ENCODE measurements around the gene MYCBPAP.

The MYCBPAP gene

DNA sequence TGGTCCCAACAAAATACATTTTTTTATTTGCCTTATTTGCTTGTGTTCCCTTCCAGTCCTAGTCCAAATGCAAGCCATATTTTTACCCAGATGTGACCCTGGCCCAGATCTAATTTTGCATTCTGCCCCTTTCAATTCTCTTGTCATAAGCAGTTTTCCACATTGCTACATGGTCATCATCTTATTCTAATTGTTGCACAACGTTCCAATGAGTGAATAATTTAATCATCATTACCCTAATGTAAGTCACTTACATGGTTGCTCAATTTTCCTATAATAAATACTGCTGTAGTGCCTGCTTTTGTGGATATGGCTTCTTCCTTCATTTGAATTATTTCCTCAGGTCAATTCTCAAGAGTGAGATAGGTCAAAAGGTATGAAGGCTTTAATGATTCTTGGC, 16.7 kb upstream of the MYCBPAP start:
- no peak for DNase-seq (ENCODE audit: low spot score)

DNA sequence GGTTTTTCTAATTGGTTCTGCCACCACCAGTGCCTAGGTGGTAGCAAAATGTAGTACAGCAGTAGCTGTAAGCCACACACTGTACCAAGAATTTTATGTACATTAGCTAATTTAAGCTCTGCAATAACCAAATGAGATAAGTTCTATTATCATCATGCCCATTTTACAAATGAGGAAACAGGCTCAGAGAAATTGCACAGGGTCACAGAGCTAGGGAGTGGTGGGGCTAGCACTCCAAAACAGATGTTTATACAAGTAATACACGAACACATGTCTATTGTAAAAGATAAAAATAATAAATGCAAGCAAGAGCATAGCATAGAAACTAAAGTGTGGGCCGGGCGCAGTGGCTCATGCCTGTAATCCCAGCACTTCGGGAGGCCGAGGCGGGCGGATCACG, 16.0 kb upstream of the MYCBPAP start:
- DNase-seq (ENCODE audit: low spot score): no peak

DNA sequence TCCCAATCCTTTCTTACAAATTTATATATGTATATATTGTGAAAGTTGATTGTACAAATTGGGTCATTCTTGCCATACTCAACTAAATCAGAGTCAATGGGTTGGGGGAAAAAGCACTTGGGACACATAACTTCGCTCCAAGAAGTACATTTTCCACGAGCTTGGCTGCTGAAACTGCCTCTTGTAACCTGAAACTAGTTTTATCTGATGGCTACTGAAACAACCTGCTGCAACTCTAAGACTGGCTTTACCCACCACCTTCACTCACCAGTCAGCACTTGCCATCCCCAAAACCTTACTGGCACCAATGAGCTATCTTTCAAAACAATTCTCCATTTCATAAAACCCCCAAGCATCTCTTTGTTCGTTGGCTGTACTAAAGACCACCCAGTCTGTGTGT, 14.5 kb upstream of the MYCBPAP start:
- no peak for DNase-seq (ENCODE audit: low spot score)

DNA sequence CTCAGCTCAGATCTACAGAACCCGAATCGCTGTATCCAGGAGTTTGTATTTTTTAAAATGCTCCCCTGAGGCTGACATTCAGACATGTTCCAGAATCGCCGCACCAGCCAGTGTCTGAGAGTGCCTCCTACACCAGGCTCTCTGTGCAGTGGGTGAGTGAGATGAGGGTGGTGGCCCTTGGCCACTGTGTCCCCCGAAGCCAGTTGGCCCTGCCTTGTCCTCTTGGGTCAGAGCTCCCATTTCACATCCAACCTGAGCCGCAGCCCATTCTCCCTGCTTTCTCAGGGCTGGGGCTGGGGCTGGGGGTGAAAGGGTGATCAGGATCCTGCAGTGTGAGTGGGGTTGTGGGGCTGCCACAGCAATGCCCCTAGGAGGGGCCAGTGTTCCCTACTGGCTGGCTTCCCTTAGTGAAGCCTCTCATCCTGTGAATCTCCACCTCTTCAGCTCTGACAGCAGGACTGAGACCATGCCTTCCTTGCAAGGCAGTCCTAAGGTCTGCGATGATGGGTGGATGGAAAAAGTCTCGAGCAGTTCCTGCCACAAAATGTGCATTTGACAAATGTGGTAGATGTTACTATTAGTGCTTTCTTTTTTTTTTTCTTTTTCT, 12.9 kb upstream of the MYCBPAP start:
- DNase-seq (ENCODE audit: low spot score): no peak

DNA sequence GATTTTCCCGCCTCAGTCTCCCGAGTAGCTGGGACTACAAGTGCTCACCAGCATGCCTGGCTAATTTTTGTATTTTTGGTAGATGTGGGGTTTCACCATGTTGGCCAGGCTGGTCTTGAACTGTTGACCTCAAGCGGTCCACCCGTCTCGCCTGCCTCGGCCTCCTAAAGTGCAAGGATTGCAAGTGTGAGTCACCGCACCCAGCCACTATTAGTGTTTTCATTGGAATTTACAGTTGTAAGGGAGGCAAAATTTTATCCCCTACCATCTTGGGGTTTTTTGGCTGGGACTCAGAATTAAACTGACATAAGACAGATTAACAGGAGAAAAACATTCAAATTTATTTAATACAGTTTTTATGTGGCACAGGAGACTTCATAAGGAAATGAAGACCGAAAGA, 12.3 kb upstream of the MYCBPAP start:
- no peak for DNase-seq (ENCODE audit: low spot score)

DNA sequence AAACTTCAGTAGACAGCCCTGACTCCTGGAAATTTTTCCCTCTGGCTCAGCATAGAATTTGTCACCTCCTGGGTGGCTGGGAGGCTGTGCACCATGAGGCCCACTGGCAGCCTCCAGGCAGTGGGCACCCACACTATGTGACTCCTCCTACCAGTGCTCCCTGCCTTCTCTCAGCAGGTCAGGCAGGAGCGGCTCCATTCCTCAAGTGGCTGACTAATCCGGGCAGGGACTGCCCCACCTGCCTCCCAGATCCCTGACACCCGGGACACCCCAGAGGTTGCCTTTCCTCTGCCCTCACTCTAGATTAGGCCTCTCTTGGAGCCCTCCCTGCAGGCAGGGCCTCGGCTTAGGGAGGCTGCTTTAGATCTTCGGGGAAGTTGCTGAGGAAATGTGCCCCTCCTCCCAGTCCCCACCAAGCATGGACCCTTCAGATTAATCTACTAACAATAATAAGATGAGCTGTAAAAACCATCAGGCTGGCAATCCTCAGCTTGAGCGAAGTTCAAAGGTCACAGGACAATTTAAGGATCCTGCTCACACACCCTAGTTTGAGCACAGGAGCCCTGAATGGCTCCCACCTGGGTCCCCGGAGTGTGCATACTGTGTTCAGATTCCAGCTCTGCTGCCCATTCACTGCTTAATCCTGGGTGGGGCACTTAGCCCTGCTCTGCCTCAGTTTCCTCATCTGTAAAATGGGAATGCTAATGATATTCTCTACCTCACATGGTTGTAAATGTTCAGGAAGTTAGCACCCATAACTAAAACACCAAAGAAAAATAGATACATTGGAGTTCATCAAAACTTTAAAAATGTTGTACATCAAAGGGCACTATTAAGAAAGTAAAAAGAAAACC, 10.0 kb upstream of the MYCBPAP start:
- DNase-seq (ENCODE audit: low spot score): no peak

DNA sequence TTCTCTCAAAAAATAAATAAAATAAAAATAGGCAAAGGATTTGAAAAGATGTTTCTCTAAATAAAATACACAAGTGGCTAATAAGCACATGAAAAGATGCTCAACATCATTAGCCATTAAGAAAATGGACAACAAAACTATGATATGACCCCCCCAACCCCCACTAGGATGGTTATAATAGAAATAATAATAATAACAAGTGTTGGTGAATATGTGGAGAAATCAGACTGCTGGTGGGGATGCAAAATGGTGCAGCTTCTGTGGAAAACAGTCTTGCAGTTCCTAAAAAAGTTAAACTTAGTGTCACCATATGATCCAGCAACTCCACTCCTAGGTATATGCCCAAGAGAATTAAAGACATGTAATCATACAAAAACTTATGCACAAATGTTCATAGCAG, 9.0 kb upstream of the MYCBPAP start:
- no peak for DNase-seq (ENCODE audit: low spot score)

DNA sequence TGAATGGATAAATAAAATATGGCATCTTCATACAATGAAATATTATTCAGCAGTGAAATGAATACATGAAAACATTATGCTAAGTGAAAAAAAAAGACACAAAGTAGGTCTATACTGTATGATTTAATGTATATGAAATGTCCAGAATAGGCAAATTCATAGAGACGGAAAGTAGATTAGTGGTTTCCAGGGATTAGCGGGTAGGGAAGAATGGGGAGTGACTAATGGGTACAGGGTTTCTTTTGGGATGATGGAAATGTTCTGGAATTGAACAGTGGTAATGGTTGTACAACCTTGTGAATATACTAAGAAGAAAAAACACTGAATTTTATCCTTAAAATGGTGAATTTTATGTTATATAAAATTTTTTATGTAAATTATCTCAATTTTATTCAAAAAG, 8.5 kb upstream of the MYCBPAP start:
- no peak for DNase-seq (ENCODE audit: low spot score)

DNA sequence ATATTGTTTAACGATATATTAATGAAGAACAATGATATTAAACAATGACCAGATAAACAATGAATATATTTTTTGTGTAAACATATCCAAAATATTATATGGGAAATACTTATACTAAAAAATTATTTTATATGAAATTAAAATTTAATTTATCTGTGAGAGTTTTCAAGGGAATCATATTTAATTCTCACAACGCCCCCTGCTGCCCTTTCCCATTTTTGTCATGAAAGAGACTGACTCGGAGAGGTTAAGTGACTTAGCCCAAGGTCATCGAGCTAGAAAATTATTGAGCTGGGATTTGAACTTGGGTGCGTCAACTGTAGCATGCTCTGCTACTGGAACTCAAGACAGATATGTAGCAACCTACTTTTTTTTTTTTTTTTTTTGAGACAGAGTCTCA, 7.2 kb upstream of the MYCBPAP start:
- DNase-seq (ENCODE audit: low spot score): no peak

DNA sequence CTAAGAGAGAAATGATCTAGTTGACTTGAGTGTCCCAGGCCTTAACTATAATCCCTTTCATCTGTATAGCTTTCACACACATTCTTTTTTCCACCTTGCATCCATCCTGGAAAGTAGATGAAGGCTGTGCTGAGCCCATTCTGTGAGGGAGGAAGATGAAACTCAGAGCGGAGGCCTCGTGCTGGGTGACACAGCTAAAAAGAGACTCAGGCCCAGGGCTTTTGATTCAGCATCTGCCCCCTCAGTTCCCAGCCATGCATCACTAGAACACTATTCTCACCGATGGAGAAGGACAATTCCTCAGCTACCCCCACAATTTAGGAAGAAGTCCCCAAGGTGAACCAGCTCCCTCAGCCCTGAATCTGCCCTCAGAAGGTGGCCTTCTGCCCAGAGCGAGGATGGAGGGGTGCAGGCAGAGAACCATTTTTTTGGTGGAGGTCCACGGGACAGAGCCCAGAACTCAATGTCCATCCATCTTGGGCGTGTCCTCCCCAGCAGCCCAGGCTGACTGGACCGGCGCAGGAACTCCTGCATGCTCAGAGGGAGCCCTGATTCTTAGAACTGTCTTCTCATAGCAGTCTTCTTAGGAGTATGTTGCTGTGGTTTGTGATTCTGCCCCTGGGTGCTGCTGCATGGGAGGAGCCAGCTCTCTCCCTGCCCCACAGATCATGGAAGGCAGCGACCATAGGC, 5.8 kb upstream of the MYCBPAP start:
- no peak for DNase-seq (ENCODE audit: low spot score)

DNA sequence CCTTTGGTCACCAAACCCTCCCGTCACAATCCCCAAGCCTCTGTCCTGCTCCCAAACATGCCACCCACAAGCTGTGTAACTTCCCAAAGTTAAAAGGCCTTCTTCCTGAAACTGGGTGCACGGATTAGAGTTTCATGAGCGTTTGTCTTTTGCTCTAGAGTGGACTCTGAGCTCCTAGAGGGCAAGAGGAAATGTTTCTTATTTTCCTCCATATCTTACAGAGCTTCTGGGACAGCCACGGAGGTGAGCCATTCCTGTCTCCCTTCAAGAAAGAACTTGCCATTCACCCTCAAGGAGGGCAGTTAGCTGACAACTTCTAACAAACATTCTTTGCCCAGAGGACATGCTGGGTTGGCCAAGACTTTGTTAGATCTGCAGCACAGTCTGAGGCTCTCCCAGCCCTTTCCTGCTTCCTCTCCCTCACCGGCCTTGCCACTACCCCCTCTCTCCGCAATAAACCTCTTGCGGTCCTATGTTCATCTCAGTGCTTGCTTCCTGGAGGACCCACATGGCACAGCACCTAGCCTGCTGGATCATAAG, 2.6 kb upstream of the MYCBPAP start:
- no peak for DNase-seq (ENCODE audit: low spot score)

DNA sequence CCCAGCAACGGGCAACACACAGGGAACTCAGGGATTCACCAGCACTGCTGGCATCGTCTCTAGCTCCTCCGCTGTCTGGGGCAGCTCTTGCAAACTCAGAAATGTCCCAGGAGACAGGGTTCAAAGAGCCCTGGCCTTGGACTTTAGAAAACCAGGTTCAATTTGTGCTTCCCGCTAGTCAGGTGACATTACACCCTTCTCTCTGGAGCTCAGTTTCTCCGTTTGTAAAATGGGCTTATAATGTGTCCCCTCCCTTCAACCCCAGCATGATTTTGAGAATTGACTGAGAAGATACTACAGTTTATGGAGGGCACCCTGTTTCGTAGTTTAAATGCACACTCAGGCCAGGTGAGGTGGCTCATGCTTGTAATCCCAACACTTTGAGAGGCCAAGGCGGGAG, 1.9 kb upstream of the MYCBPAP start:
- no peak for DNase-seq (ENCODE audit: low spot score)

DNA sequence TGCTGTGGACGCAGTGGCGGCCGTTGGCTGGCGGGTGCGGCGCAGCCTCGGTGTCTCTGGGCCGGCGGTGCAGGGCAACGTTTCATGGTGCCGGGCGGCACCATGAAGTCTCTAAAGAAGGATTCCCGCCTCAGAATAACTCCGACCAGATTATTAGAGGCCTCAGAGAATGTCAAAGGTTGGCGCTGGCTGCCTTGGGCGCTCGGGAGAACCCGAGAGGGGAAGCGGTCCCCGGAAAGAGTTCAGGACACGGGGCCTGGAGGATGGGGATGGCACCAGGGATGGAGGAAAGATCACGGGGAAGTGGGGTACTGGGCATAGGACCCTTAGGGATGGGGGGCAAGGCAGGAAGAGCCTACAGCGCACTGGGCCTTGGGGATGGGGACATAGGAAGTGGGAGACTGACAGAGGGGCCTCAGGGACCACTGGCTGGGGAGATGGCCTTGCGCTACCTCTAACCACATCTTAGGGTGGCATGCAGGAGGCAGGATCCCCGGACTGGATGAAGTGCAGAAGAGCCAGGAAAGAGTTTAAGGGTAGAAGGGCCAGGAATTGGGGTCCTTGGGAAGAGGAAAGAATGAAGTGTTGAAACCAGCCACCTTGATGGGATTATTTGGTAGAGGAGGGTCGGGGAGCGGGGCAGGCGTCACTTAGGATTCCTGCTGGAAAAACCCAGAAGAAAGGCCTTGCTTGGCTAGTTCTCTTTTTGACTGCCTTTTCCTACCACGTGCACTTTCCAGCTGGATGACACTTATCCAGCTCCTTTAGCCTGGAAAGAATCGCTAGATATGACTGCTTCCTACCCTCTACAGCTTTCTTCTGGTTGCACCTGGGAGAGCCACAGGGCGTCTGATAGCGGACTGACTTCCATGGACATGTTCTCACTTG, 578 bp downstream of the MYCBPAP start:
- DNase-seq (ENCODE audit: low spot score): no peak

DNA sequence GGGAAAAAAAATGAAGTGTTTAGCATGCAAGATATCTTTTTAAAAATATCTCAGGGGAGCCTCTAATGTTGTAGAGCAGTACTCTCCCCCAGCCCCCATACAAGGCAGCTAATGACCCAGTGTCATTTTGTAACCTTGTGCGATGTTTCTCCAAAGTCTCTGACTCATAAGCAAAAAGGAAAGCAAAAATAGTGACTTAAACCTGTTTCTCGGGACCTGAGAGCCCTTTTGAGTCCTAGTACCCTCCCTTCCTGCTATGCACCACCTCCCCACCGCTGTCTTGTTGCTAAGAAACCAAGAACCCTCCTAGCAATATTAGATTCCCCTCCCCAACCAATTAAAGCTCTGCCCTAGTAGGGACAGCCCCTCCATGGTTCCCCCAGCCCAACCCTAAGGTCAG, 2.8 kb downstream of the MYCBPAP start:
- DNase-seq (ENCODE audit: low spot score): no peak

DNA sequence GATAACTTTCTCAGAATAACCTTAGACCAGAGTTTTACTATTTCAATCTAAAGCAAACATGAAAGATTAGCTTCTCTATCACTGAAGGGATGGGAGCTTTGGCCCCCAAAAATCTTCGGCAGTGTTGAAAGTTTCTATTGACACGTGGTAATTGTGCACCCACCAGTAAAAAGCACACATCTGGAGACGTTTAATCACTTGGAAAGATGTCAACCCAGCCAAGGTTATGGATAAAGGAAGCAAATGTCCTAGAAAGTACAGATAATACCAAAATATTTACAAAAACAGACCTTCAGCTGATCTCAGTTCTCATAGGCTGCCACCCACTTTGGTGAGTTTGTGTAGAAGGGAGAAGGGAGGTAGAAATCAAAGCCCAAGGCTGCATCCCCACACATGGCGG, 5.3 kb downstream of the MYCBPAP start:
- no peak for DNase-seq (ENCODE audit: low spot score)

DNA sequence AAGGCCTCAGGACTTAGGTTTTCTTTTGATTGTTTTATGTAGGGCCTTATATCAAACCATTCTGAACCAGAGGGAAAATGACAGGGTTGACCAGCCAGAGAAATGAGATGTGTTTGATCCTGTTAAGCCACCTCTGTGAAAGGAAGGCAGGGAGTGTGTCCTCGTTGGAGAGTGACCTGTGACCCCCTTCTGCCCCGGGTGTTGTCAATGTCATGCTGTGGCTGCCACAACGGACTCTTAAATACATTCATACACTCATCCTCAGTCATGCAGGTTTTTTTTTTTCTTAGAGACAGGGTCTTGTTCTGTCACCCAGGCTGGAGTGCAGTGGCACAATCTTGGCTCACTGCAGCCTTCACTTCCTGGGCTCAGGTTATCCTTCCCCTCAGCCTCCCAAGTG, 6.1 kb downstream of the MYCBPAP start:
- no peak for DNase-seq (ENCODE audit: low spot score)

DNA sequence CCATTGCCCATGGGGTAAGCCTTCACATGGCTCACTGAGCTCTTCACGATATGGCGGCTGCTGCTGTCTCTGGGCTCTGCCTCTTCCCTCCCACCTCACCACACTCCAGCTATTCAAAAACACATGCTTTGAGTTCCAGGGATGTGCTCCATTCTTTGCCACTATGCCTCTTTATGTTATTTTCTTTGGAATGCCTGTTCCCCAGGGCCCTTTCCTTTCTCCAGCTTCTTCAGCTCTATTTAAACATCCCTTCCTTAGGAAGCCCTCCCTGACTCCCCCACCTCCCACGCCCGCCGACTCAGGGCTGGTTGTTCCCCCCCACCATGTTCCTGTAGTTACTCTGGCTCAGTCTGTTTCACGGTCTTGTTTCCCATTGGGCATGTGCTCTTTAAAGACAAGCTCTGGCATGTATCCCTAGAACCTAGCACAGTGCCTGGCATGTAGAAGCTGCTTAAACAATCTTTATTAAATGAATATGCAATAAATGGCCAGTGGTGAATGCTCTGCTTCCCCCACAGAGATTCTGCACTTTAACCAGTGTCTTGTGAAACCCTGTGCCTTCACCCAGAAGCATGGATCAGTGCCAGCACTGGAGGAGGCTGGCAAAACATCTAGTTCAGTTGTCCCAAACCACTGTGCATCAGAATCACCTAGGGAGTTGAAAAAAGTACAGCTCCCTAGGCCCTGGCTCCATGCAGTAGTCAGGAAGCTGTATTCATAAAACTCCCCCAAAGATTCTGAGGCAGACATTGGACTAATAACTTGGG, 6.9 kb downstream of the MYCBPAP start:
- no peak for DNase-seq (ENCODE audit: low spot score)

DNA sequence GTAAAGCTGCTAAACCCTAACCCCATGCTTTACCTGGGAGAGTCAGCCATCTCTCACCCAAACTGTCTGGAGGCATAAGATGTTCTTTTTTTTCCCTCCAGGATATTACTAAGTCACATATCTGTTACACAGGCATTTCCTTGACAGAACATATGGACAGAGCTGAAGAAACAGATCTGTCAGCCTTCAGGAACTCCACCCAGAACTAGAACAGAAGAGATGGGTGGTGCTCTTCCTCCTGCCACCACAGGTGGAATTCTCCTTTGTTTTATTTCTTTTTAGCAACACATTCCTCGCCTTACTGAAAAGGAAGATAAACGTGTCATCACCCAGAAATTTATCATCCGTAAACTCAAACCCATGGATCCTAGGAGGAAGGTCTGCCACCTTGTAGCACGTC, 8.8 kb downstream of the MYCBPAP start:
- no peak for DNase-seq (ENCODE audit: low spot score)

DNA sequence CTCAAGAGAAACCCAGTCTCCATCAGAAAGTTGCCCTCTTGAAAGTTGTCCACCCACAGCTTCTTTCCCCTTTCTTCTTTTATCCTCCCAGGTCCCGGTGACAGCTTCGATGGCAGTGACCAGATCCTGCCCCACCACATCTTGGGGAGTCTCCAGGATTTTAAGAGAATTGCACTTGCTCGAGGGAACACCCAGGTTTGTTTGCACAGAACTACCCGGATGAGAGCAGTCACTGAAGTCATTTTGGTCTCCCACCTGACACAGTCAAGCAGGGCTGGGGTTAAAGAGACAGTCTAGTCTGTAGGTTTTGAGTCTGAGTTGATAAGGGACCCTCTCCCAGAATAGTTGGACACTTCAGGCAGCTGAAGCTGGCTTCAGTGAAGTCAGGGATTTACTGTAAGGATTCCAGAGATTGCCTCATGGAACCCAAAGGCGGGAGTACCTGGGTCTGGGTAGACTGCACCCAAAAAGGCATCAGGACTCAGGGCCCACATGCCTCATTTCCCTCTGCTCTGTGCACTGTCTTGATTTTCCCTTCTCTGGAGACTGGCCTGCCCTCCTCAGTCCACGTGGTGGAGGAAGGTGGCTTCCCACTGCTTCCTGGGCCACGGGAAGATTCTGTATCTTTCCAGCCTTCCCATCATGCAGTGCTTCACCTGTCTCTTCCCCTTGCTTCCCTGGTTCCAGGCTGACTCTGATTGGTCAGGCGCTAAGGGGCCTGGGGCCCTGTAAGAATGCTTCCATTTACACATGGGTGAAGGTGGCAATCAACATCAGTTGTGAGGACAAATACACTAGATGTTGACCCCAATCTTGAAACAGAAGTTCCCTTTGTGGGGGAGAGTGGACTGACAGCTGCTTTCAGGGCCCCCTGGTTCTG, 9.5 kb downstream of the MYCBPAP start:
- DNase-seq (ENCODE audit: low spot score): no peak

DNA sequence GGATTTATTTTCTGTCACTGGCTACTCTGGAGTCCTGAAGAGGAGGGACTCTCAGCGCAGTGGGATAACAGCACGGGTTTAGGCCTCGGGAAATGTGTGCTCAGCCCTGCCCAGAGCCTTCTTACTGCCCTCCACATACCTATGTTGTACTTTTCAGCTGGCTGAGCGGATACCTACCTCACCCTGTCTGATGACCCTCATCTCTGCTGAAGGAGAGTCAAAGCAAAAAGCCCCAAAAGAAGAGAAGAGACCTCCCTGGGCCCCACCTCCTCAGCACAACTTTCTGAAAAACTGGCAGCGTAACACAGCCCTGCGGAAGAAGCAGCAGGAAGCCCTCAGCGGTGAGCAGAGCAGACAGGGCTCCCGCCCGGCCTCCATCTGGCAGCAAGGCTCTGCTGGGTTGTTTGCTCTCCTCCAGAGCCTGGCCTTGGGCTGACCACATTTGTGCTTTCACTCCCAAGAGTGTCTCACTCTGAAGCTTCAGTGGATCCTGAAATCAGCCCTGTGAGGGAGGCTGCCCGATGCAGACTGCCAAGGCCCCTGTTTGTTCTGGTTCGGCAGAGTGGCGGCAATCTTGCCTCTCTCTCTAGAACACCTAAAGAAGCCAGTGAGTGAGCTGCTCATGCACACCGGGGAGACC, 10.3 kb downstream of the MYCBPAP start:
- DNase-seq (ENCODE audit: low spot score): no peak
